RWPE1 (cell line): ENCODE measurements around the gene BRD7.

Experiments
- CTCF ChIA-PET: fragments of 350-600 bp; sonication (Branson Sonifier 250); formaldehyde crosslinking; extraction: SDS; loops from one replicate; lab custom pipeline; 2021; lab: Yijun Ruan, JAX
- POLR2A ChIA-PET: fragments of 400-600 bp; formaldehyde crosslinking; extraction: SDS; loops from one replicate; lab custom pipeline; 2020; ENCODE audit warnings: antibody characterized with exemption; ENCODE audit not compliant: low non-redundant PET; lab: Yijun Ruan, JAX
- DNase-seq: peaks from one replicate; pipeline ENCODE4 v3.0.0; 2012; ENCODE audit warnings: low spot score
- H3K27ac ChIP-seq: fragments of 450-650 bp; 2 replicates; pipeline ENCODE4 v1.5.1; 2017
- CTCF ChIP-seq: fragments of 450-650 bp; conservative IDR thresholded peaks from 2 replicates; pipeline ENCODE4 v1.5.1; 2017; ENCODE audit warnings: low read depth, mild to moderate bottlenecking

BRD7 gene

DNA sequence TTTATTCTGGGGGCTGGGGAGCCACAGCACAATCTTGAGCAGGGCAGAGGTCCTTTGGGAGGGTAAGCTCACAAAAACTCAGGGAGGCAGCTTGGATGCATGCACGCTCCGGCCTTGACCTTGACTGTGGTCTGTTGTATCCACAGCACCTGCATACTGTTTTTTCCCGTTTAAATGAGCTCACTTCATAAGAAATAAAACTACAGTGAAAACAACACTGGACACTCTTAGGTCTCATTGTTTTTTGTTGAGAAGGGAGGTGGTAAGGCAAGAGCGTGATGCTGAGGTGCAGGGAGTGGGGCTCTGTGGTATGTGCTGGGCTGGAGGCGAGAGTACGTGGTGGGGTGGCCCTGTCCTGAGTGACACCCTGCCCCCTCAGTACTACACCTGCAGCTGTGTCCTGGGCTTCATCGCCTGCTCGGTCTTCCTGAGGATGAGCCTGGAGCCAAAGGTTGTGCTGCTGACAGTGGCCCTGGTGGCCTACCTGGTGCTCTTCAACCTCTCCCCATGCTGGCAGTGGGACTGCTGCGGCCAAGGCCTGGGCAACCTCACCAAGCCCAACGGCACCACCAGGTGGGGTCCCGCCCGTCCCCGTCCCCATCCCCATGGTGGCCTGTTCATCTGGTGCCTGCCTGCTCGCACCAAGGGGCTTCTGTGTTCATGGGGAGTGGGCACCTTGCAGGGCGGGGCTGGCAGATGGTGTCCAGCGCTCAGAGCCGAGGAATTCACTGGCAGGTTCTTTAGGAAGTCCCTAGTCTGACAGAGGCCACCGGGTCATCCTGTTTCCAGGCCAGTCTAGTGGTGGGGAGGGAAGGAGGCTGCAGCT is 58.3 kb downstream of the BRD7 start:
- no peak for TF ChIP-seq CTCF
- DNase-seq, result no peak
- H3K27ac ChIP-seq, result peak overlapping the region; percentile 27
- ChIA-PET CTCF (interaction anchor here (0.6 to 1.4 kb wide), 3 partner anchors 13 to 355 kb away, joined by 3 to 5 read pairs (median 3); partner anchors contain the start of gene CNEP1R1), POLR2A (no interaction called here)

GRCh38 chr16:50309527-50310307 is 59.1 kb downstream of the BRD7 start:
- peak overlapping the region; percentile 27 for H3K27ac ChIP-seq
- ChIA-PET POLR2A (no interaction called here), CTCF (interaction anchor here (0.6 to 1.4 kb wide), 3 partner anchors 14 to 355 kb away, joined by 3 to 5 read pairs (median 3); partner anchors contain the start of gene CNEP1R1)
- TF ChIP-seq CTCF, result no peak
- no peak for DNase-seq

DNA sequence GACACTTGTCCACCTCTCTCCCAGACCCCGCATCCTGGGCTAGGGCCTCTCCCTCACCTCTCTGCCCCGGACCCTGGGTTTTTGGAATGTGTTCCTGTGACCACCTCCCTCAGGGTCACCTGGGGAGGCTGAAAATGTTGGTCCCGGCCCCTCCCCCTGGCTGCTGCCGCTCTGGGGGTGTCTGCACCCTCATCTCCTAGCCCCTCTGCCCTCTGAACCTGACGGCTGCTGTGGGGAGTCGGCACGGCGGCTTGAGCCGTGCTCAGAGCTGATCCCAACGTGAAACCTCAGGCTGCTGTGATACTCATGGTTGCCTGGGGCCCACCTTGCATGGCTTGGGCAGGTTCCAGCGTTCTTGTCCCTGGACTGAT is 59.6 kb downstream of the BRD7 start:
- POLR2A ChIA-PET, result no interaction called here
- peak overlapping the region; percentile 27; the same call in 1 of the 2 replicates for H3K27ac ChIP-seq
- DNase-seq, result no peak
- CTCF ChIA-PET, result interaction anchor here (1.1 to 1.4 kb wide), 2 partner anchors 284 to 356 kb away, joined by 3 to 5 read pairs; partner anchors contain the start of gene CNEP1R1
- no peak for TF ChIP-seq CTCF

DNA sequence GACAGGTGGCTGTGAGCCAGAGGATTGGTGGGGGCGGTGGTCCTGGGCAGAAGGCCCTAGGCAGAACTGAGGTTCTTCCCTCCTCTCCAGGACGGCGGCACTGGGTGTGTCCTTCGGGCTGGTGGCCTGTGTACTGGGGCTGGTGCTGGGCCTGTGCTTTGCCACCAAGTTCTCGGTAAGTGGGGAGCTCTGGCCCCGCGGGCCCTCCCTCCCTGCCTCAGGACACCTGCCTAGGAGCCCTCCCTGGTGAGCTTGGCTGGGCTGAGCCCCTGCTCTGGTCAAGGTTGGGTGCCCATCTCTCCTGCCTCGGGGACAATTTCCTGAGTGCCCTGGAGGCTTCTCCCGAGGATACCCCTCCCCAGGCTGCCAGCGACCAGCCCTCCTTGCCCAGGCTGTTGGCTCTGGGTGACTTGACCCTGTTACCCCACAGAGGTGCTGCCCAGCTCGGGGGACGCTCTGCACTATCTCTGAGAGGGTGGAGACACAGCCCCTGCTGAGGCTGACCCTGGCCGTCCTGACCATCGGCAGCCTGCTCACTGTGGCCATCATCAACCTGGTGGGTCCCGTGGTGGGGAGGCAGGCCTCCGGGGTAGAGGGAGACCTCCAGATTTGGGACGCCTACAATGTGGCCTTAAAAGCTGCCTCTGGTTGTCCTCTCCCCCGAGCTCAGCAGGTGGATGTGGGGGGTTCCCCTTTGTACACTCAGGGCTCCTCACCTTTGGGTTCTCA is 60.4 kb downstream of the BRD7 start:
- TF ChIP-seq CTCF, result no peak
- H3K27ac ChIP-seq, result no peak overlapping the region
- CTCF ChIA-PET, result interaction anchor here (1.4 kb wide), 1 partner anchor 284 kb away, joined by 5 read pairs; the partner anchor contains the start of gene CNEP1R1
- DNase-seq, result no peak
- POLR2A ChIA-PET, result no interaction called here

- ChIA-PET CTCF (interaction anchor here (0.6 to 1.2 kb wide), 2 partner anchors 25 to 95 kb away, joined by 3 to 4 read pairs; no protein-coding TSS in a partner anchor), POLR2A (no interaction called here)
- no peak for TF ChIP-seq CTCF
- no peak overlapping the region for H3K27ac ChIP-seq
- no peak for DNase-seq
Measured at GRCh38 chr16:50306287-50306686, 62.5 kb downstream of the BRD7 start.
